H54 (cell line): ENCODE measurements around the gene GRB14.
"Not testable (repeated sequence)": the region's sequence is repeated elsewhere in the genome, so short reads cannot be mapped to it uniquely, and the experiment has no call there.

Experiments used
- DNase-seq: peaks from one replicate; pipeline ENCODE4 v3.0.0; 2011; ENCODE audit warnings: low spot score, mixed read lengths; ENCODE audit not compliant: insufficient read length
- FAIRE-seq: peaks from 3 replicates; lab custom pipeline; 2011; peaks lifted over from hg19 to GRCh38; lab: Jason Lieb, UNC
- POLR2A ChIP-seq: IDR thresholded peaks from 2 replicates; pipeline ENCODE4 v1.6.1; 2011; ENCODE audit warnings: low read depth, mild to moderate bottlenecking, low read length

GRB14 gene

GRCh38 chr2:164560902-164561301 lies 60.4 kb downstream of the GRB14 start:
- no peak for TF ChIP-seq POLR2A
- FAIRE-seq (no peak), DNase-seq (no peak)

GRCh38 chr2:164560181-164560792 lies 61.0 kb downstream of the GRB14 start:
- no peak for FAIRE-seq
- no peak for DNase-seq

DNA sequence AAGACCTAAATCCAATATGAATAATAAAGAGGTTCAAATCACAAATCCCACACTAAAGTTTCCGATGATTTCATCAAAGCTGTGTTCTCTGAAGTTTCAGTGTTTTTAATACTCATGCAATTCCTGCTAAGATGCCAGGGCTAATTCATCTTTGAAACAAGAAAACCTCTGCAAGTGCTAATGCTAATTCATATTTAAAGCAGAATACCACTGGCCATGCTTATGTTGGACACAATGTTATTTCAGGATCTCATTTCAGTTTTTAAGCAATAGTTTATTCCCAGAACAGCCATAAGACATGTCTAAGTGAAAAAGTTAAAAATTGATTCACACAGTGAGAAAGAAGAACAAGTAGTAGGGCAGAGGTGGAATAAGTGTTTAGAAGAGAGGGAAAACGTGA lies 62.8 kb downstream of the GRB14 start:
- FAIRE-seq (no peak), DNase-seq (no peak)

More at GRCh38 chr2:164560181-164560792, 61.0 kb downstream of the GRB14 start:
- no peak for TF ChIP-seq POLR2A

DNA sequence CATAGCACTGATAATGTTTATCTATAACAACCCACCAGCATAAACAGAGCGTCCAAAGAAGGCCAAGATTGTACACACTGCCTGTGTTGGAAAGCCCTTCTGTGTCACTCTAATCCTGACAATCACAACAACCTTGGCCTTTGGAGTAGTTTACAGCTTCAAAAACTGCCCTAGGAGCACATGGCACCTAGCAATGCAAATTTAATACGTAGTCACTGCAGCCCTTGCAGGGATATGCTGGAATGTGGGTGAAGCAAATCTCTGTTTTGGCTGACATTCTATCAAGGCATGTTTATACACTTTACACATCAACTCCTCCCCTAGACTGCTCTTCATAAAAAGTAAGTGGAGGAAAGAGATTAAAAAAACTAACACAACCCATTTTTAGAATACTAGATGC lies 66.8 kb downstream of the GRB14 start:
- FAIRE-seq: no peak
- TF ChIP-seq POLR2A: no peak

More for the DNA sequence above, 62.8 kb downstream of the GRB14 start:
- no peak for TF ChIP-seq POLR2A

GRCh38 chr2:164551519-164551918 lies 69.8 kb downstream of the GRB14 start:
- no peak for TF ChIP-seq POLR2A
- FAIRE-seq: no peak
- DNase-seq: no peak

More for the DNA sequence above, 66.8 kb downstream of the GRB14 start:
- no peak for DNase-seq

DNA sequence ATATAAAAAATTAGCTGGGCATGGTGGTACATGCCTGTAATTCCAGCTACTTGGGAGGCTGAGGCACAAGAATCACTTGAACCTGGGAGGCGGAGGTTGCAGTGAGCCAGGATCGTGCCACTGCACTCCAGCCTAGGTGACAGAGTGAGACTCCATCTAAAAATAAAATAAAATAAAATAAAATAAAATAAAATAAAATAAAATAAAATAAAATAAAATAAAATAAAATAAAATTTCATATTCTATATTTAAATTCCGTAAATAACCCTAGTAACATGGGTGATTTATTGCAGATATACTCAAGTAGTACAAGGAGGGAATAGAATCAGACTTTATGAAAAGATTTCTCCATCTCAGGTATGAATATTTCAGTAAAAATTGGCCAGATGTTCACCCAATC lies 71.6 kb downstream of the GRB14 start:
- FAIRE-seq, DNase-seq: not testable (repeated sequence)

GRCh38 chr2:164545484-164545883 lies 75.8 kb downstream of the GRB14 start:
- FAIRE-seq (no peak), DNase-seq (no peak)
- TF ChIP-seq POLR2A: no peak

GRCh38 chr2:164542581-164543021 lies 78.7 kb downstream of the GRB14 start:
- TF ChIP-seq POLR2A: no peak
- DNase-seq (no peak), FAIRE-seq (peak; percentile 60)

- peak; percentile 95 for FAIRE-seq
- peak; percentile 26 for DNase-seq
- no peak for TF ChIP-seq POLR2A
These were observed 82.9 kb downstream of the GRB14 start for GRCh38 chr2:164538240-164538866.

- FAIRE-seq (no peak), DNase-seq (no peak)
- TF ChIP-seq POLR2A: no peak
These were observed 85.8 kb downstream of the GRB14 start for GRCh38 chr2:164535280-164536025.

DNA sequence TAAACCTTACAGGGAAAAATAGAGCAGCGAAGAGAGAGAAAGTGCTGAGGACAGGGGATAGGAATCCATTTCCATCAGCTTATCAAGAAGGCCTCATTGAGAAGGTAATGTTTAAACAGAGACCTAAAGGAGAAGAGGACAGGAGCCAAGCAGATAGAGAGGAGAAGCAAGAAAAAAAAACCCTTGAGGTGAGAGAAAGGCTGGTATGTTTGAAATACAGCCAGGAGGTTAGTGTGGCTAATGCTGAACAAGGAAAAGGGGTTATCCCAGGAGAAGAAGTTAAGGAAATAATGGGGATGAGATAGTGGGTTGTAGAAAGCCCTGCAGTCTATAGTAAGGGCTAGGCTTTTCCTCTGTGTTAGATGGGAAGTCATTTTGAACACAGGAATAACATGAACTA lies 90.8 kb downstream of the GRB14 start:
- no peak for DNase-seq
- FAIRE-seq: no peak
- TF ChIP-seq POLR2A: no peak

DNA sequence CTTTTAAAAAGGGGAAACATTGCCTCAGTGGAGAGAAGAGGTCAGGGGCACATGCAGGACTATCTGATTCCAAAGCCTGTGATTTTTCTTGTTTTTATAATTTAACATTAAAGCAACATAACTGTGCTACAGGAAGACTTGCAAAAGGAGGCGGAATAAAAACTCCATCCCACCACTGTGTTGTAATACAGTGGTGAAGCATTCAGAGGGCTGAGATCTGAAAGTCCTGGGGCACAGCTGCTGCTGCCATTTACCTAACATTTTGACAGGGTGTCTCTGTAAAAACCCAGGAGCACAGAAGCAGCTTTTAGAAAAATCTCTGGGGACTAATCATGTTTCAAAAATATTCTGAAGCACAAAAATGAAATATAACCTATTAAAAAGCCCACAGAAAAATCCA lies 97.6 kb downstream of the GRB14 start:
- DNase-seq: no peak
- no peak for FAIRE-seq
- no peak for TF ChIP-seq POLR2A

DNA sequence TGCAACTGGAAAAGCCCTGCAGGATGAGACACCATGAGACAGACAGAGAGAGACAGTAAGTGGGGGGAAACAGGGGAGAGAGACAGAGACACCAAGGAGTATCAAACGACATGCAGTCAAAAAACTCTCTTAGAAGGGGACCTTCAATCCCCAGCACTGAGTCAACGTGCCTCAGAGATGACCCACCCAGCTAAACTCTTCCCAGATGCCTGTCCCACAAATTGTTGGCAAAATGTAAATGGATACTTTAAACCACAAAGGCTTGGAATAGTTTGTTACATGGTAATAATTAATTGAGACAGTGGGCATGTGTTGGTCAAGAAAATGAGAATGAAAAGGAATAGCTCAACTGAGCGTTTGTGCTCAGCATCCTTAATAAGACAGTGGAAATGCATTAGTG lies 98.3 kb downstream of the GRB14 start:
- no peak for DNase-seq
- no peak for FAIRE-seq
- no peak for TF ChIP-seq POLR2A

GRCh38 chr2:164522561-164522981 lies 98.7 kb downstream of the GRB14 start:
- DNase-seq (no peak), FAIRE-seq (no peak)

More at GRCh38 chr2:164522561-164522981, 98.7 kb downstream of the GRB14 start:
- TF ChIP-seq POLR2A: no peak
